Measurements from ENCODE around the gene RINT1. TPM values are rescaled to one million over a fixed set of nuclear protein-coding genes. Genes with fewer than 3 reads are reported as not detected.

The RINT1 gene
- 14.2 and 21.9 TPM in 2 replicates for total RNA-seq

- Histone ChIP-seq H3K4me3 (ENCODE audit: low read depth, low read length) (peak within 1 kb of the TSS; percentile 100), H3K27me3 (ENCODE audit: control insufficient read depth, insufficient read depth, low read length) (no peaks in the 10 kb centered on the region), H3K36me3 (ENCODE audit: control insufficient read depth, insufficient read depth, low read length) (no peaks in the 10 kb centered on the region)
- peak; percentile 54 for DNase-seq (ENCODE audit: low read depth)
- TF ChIP-seq CTCF (IDR thresholded peaks at IDR 0.05; ENCODE audit: insufficient read depth, low read length, poor library complexity, severe bottlenecking): peak; percentile 86
These were observed at the start of gene RINT1 for GRCh38 chr7:105531792-105532671. TSS of gene RINT1 (plus strand) at chr7:105532201. CDS start at chr7:105532316, 115 bp downstream.

GRCh38 chr7:105487579-105488571 is 44.1 kb upstream of the RINT1 start:
- peak; percentile 55 for DNase-seq (ENCODE audit: low read depth)
- H3K36me3 ChIP-seq (ENCODE audit: control insufficient read depth, insufficient read depth, low read length): no peaks in the 10 kb centered on the region

GRCh38 chr7:105489409-105489808 is 42.6 kb upstream of the RINT1 start:
- TF ChIP-seq CTCF (IDR thresholded peaks at IDR 0.05; ENCODE audit: insufficient read depth, low read length, poor library complexity, severe bottlenecking): no peak
- Histone ChIP-seq H3K27me3 (ENCODE audit: control insufficient read depth, insufficient read depth, low read length) (no peaks in the 10 kb centered on the region), H3K36me3 (ENCODE audit: control insufficient read depth, insufficient read depth, low read length) (no peaks in the 10 kb centered on the region), H3K4me3 (ENCODE audit: low read depth, low read length) (no peak overlapping the region)
- DNase-seq (ENCODE audit: low read depth): no peak

More at GRCh38 chr7:105487579-105488571, 44.1 kb upstream of the RINT1 start:
- peak; percentile 41 for TF ChIP-seq CTCF (IDR thresholded peaks at IDR 0.05; ENCODE audit: insufficient read depth, low read length, poor library complexity, severe bottlenecking)
- Histone ChIP-seq H3K4me3 (ENCODE audit: low read depth, low read length) (no peak overlapping the region), H3K27me3 (ENCODE audit: control insufficient read depth, insufficient read depth, low read length) (no peaks in the 10 kb centered on the region)

- H3K36me3 ChIP-seq (ENCODE audit: control insufficient read depth, insufficient read depth, low read length): no peaks in the 10 kb centered on the region
- H3K27me3 ChIP-seq (ENCODE audit: control insufficient read depth, insufficient read depth, low read length): no peaks in the 10 kb centered on the region
These were observed 38.6 kb upstream of the RINT1 start for GRCh38 chr7:105493196-105493922.

More at GRCh38 chr7:105493196-105493922, 38.6 kb upstream of the RINT1 start:
- no peak for DNase-seq (ENCODE audit: low read depth)
- no peak overlapping the region for H3K4me3 ChIP-seq (ENCODE audit: low read depth, low read length)
- TF ChIP-seq CTCF (IDR thresholded peaks at IDR 0.05; ENCODE audit: insufficient read depth, low read length, poor library complexity, severe bottlenecking): no peak
